A549 (cell line): Measurements from ENCODE around the gene GPX4.

ENCODE experiments used
- CEBPB ChIP-seq, 2 experiments: fragments of >200 bp in 1 of 2; sonication (Bioruptor Twin) in 1 of 2; formaldehyde crosslinking in 1 of 2; IDR thresholded peaks; 2 replicates each; pipeline ENCODE4 v1.6.1; 2012 to 2016
- E2F6 ChIP-seq: IDR thresholded peaks from 2 replicates; pipeline ENCODE4 v1.6.1; 2012; ENCODE audit warnings: low read depth, borderline replicate concordance
- EHMT2 ChIP-seq: fragments of 200-600 bp; sonication (generic); IDR thresholded peaks from 2 replicates; pipeline ENCODE4 v1.6.1; 2016; ENCODE audit warnings: antibody characterized with exemption, low read depth, mild to moderate bottlenecking, moderate library complexity
- EP300 ChIP-seq, 2 experiments: fragments of >200 bp; sonication (Bioruptor Twin); formaldehyde crosslinking; IDR thresholded peaks; 2 replicates in 1 of 2; 3 replicates in 1 of 2; pipeline ENCODE4 v1.6.1; 2016 to 2017
- FOSL2 ChIP-seq, 2 experiments: fragments of 450-650 bp in 1 of 2; fragments of >200 bp in 1 of 2; sonication (Bioruptor Twin) in 1 of 2; formaldehyde crosslinking; IDR thresholded peaks; 2 replicates each; pipeline versions ENCODE4 v1.5.0 to v1.6.1; 2016 to 2020; ENCODE audit warnings: mild to moderate bottlenecking in 1 of 2, moderate library complexity in 1 of 2
- SMC3 ChIP-seq: fragments of >200 bp; sonication (Bioruptor Twin); formaldehyde crosslinking; IDR thresholded peaks from 3 replicates; pipeline ENCODE4 v1.6.1; 2018; ENCODE audit warnings: inconsistent platforms
- TF ChIP-seq, protein P1 (sequence below): fragments of >200 bp; sonication (Bioruptor Twin); formaldehyde crosslinking; IDR thresholded peaks from 3 replicates; pipeline ENCODE4 v1.5.1; 2016
- TF ChIP-seq, protein P2 (sequence below): fragments of 250-450 bp; sonication (Bioruptor Pico); IDR thresholded peaks from 2 replicates; pipeline ENCODE4 v1.5.0; 2021; ENCODE audit warnings: mild to moderate bottlenecking, moderate library complexity, borderline replicate concordance

DNA sequence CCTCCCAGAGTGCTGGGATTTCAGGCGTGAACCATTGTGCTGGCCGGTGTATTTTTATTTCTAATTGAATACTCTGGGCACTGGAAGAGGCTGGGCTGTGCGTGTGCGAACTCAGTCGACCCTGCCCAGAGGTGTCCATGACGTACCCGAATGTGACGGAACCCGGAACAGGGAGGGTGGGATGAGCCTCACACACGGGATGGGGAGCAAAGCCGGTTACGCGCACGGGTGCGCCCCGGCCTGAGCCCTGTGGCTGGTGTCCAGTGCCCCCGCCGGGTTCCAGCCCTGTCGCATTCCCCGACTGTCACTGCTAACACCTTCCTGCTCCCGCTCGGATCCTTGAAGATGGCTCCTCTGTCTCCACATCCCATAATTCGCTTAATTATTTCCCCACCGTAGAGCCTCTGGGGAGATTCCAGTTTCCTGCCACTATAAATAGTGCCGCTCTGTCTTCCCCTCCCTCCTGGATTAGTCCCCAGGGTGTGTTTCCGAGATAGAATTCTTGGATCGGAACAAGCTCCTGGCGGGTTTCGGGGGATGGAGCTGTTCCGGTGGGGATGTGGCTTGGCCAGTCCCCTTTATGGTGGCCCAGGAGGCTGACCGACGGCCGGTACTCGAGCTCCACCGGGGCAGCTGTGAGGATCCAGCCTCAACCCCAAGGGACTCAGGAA lies 48.3 kb downstream of the GPX4 start:
- TF ChIP-seq EHMT2 (no peak), SMC3 (no peak), FOSL2 (IDR thresholded peaks at IDR 0.05) (no peak), FOSL2 (CRISPR knock-in tag; IDR thresholded peaks at IDR 0.05) (no peak), EP300 (IDR thresholded peaks at IDR 0.05) (no peak), CEBPB (IDR thresholded peaks at IDR 0.05) (no peak), E2F6 (no peak)
- TF ChIP-seq, protein P1, sequence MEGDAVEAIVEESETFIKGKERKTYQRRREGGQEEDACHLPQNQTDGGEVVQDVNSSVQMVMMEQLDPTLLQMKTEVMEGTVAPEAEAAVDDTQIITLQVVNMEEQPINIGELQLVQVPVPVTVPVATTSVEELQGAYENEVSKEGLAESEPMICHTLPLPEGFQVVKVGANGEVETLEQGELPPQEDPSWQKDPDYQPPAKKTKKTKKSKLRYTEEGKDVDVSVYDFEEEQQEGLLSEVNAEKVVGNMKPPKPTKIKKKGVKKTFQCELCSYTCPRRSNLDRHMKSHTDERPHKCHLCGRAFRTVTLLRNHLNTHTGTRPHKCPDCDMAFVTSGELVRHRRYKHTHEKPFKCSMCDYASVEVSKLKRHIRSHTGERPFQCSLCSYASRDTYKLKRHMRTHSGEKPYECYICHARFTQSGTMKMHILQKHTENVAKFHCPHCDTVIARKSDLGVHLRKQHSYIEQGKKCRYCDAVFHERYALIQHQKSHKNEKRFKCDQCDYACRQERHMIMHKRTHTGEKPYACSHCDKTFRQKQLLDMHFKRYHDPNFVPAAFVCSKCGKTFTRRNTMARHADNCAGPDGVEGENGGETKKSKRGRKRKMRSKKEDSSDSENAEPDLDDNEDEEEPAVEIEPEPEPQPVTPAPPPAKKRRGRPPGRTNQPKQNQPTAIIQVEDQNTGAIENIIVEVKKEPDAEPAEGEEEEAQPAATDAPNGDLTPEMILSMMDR, result no peak
- TF ChIP-seq, protein P2, sequence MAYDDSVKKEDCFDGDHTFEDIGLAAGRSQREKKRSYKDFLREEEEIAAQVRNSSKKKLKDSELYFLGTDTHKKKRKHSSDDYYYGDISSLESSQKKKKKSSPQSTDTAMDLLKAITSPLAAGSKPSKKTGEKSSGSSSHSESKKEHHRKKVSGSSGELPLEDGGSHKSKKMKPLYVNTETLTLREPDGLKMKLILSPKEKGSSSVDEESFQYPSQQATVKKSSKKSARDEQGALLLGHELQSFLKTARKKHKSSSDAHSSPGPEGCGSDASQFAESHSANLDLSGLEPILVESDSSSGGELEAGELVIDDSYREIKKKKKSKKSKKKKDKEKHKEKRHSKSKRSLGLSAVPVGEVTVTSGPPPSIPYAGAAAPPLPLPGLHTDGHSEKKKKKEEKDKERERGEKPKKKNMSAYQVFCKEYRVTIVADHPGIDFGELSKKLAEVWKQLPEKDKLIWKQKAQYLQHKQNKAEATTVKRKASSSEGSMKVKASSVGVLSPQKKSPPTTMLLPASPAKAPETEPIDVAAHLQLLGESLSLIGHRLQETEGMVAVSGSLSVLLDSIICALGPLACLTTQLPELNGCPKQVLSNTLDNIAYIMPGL (CRISPR knock-in tag), result no peak
